Measurements from ENCODE around the gene KIF14. TPM values are rescaled to one million over a fixed set of nuclear protein-coding genes. Genes with fewer than 3 reads are reported as not detected.

KIF14 gene
- total and polyA plus RNA-seq, 8 donors: 0.71 to 13.7 (median 6.1) TPM

- TF ChIP-seq, protein P1, sequence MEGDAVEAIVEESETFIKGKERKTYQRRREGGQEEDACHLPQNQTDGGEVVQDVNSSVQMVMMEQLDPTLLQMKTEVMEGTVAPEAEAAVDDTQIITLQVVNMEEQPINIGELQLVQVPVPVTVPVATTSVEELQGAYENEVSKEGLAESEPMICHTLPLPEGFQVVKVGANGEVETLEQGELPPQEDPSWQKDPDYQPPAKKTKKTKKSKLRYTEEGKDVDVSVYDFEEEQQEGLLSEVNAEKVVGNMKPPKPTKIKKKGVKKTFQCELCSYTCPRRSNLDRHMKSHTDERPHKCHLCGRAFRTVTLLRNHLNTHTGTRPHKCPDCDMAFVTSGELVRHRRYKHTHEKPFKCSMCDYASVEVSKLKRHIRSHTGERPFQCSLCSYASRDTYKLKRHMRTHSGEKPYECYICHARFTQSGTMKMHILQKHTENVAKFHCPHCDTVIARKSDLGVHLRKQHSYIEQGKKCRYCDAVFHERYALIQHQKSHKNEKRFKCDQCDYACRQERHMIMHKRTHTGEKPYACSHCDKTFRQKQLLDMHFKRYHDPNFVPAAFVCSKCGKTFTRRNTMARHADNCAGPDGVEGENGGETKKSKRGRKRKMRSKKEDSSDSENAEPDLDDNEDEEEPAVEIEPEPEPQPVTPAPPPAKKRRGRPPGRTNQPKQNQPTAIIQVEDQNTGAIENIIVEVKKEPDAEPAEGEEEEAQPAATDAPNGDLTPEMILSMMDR (IDR thresholded peaks at IDR 0.05): no peak
- no peaks in the 10 kb centered on the region for H3K36me3 ChIP-seq
- no peaks in the 10 kb centered on the region for H3K27me3 ChIP-seq
- intact Hi-C loops (cut with DNase I): no loop called here
- no peak overlapping the region for H3K4me3 ChIP-seq
- DNase-seq (no peak), ATAC-seq (no peak)
- H3K9me3 ChIP-seq: no peaks in the 10 kb centered on the region
- H3K4me1 ChIP-seq: peaks cover 0 to 18% of the 10 kb centered on the region in 2 donors
- no peak overlapping the region for H3K27ac ChIP-seq
These were observed 6.4 kb upstream of the KIF14 start for GRCh38 chr1:200626853-200627534.

DNA sequence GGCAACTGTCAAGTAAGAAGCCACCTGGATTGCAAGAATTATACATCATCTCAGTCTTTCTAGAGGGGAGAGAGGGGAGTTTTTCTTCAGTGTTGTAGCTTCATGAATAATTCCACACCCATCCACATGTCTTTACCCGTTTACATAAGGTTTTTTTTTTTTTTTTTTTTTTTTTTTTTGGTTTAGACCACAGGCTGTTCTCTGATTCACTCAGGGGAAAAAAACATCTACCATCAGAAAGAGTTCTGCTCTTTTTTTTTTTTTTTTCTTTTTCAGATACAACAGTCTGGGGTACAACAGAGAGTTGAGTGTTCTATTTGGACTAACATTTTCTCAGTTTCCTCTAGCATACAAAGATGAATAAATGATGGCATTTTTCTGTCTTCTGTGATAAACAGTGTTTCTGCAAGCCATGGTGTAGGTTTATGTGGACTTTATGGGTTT lies 4.9 kb upstream of the KIF14 start:
- DNase-seq: no peak
- no peak overlapping the region for H3K4me3 ChIP-seq
- H3K27me3 ChIP-seq: no peaks in the 10 kb centered on the region
- H3K4me1 ChIP-seq: peaks cover 0 to 27% of the 10 kb centered on the region in 2 donors
- intact Hi-C loops (cut with DNase I): no loop called here
- no peak for ATAC-seq
- H3K9me3 ChIP-seq: no peaks in the 10 kb centered on the region
- TF ChIP-seq, protein P1 (IDR thresholded peaks at IDR 0.05): no peak
- H3K27ac ChIP-seq: no peak overlapping the region
- no peaks in the 10 kb centered on the region for H3K36me3 ChIP-seq

- intact Hi-C loops (cut with DNase I): no loop called here
- no peak overlapping the region for H3K4me3 ChIP-seq
- H3K9me3 ChIP-seq: no peaks in the 10 kb centered on the region
- ATAC-seq (no peak), DNase-seq (no peak)
- no peak overlapping the region for H3K27ac ChIP-seq
- TF ChIP-seq, protein P1 (IDR thresholded peaks at IDR 0.05): no peak
- H3K36me3 ChIP-seq: no peaks in the 10 kb centered on the region
- H3K27me3 ChIP-seq: no peaks in the 10 kb centered on the region
- H3K4me1 ChIP-seq: peaks cover 0 to 33% of the 10 kb centered on the region in 2 donors
These were observed 4.3 kb upstream of the KIF14 start for GRCh38 chr1:200624679-200625335.

- no peak for ATAC-seq
- intact Hi-C loops (cut with DNase I): no loop called here
These were observed 668 bp downstream of the KIF14 start for GRCh38 chr1:200619894-200620272.

GRCh38 chr1:200610846-200611245 lies 9.7 kb downstream of the KIF14 start:
- Histone ChIP-seq H3K36me3 (no peaks in the 10 kb centered on the region), H3K4me3 (no peak overlapping the region), H3K27ac (no peak overlapping the region), H3K27me3 (no peaks in the 10 kb centered on the region), H3K4me1 (no peaks in the 10 kb centered on the region), H3K9me3 (no peaks in the 10 kb centered on the region)
- TF ChIP-seq, protein P1 (IDR thresholded peaks at IDR 0.05): no peak
- ATAC-seq: no peak
- DNase-seq: no peak
- intact Hi-C loops (cut with DNase I): no loop called here

More at GRCh38 chr1:200619894-200620272, 668 bp downstream of the KIF14 start:
- no peaks in the 10 kb centered on the region for H3K36me3 ChIP-seq
- TF ChIP-seq, protein P1 (IDR thresholded peaks at IDR 0.05): no peak
- H3K4me3 ChIP-seq: peak overlapping the region; percentile 48 to 62
- peaks cover 0 to 24% of the 10 kb centered on the region in 2 donors for H3K4me1 ChIP-seq
- H3K27ac ChIP-seq: peak overlapping the region in 1 of 2 donors; percentile 95
- no peaks in the 10 kb centered on the region for H3K9me3 ChIP-seq
- no peak for DNase-seq
- no peaks in the 10 kb centered on the region for H3K27me3 ChIP-seq

All from left lung (tissue), 10 donors.